Germinal center (tissue), 1 donor: ENCODE measurements around the gene METAP1D.

ENCODE experiments used
- DNase-seq: peaks from one replicate; pipeline ENCODE4 v3.0.0; 2012; ENCODE audit warnings: mixed read lengths, low spot score

Gene METAP1D

GRCh38 chr2:172080641-172081220 is 81.0 kb downstream of the METAP1D start:
- no peak for DNase-seq

GRCh38 chr2:172081221-172082022 is 81.7 kb downstream of the METAP1D start:
- peak; percentile 8 for DNase-seq

- no peak for DNase-seq
Observed at GRCh38 chr2:172082105-172082943, 82.6 kb downstream of the METAP1D start.

- no peak for DNase-seq
Observed at GRCh38 chr2:172082944-172083627, 83.3 kb downstream of the METAP1D start.

GRCh38 chr2:172083628-172084394 is 84.1 kb downstream of the METAP1D start:
- no peak for DNase-seq

- no peak for DNase-seq
Observed at GRCh38 chr2:172084395-172084644, 84.6 kb downstream of the METAP1D start.

DNA sequence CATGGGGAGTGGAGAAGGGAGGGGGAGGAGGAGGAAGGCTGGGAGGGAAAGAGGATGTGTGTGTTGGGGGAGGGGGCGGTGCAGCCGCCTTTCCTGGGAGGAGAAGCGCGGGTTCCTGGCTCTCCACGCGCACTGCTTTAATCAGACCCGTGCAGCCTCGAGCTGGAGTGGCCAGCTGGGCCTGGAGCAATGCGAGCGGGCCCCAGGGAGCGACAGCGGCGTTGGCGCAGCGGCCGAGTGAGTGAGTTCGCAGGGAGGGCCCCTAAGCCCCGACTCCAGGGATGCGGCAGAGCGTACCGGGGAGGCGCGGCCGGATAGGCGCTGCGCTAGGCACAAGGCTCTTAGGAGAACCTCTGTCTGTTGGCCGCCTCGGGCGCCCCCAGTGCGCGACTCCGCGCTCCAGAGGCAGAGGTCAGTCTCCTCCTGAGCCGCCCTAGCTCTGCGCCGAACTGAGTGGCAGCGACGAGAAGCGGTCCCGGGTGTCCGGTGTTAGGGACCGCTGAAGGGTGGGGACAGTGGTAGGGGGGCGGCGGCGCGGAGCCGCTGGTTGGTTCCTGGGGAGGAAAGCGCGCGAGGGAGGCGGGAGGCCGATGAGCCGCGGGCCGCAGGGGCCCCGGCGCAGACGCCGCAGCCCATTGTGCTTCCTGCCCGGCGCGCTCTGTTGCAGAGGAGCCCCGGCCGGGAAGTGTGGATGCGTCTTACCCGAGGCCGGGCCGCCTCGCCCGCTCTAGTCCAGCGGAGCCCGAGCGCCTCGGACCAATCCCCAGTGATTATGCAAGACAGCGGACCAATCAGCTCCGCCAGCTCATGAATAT is 85.1 kb downstream of the METAP1D start:
- peak; percentile 87 for DNase-seq

DNA sequence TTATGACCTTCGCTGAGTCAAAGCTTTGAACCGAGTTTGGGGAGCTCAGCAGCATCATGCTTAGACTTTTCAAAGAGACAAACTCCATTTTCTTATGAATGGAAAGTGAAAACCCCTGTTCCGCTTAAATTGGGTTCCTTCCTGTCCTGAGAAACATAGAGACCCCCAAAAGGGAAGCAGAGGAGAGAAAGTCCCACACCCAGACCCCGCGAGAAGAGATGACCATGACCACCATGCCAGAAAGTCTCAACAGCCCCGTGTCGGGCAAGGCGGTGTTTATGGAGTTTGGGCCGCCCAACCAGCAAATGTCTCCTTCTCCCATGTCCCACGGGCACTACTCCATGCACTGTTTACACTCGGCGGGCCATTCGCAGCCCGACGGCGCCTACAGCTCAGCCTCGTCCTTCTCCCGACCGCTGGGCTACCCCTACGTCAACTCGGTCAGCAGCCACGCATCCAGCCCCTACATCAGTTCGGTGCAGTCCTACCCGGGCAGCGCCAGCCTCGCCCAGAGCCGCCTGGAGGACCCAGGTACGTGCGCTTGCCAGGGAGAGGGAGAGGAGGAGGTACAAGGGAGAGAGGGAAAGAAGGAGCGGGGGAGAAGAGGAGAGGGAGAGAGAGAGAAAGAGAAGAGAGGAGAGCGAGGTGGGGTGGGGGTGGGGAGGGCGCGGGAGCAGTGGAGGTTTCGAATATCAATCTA is 85.9 kb downstream of the METAP1D start, which contains the start of gene DLX1:
DLX1 (plus strand) TSS at position 48 of the 700 bp plus-strand sequence; CDS start at position 219, 171 bp downstream.
- DNase-seq, result no peak

- DNase-seq, result no peak
Observed at GRCh38 chr2:172086241-172087206, 86.8 kb downstream of the METAP1D start.

- no peak for DNase-seq
Observed at GRCh38 chr2:172087207-172087779, 87.5 kb downstream of the METAP1D start.

GRCh38 chr2:172087780-172088244 is 88.1 kb downstream of the METAP1D start:
- no peak for DNase-seq

- DNase-seq, result no peak
Observed at GRCh38 chr2:172088245-172089004, 88.7 kb downstream of the METAP1D start.

- DNase-seq, result no peak
Observed at GRCh38 chr2:172089005-172089504, 89.3 kb downstream of the METAP1D start.

- no peak for DNase-seq
Observed at GRCh38 chr2:172089633-172090032, 89.9 kb downstream of the METAP1D start.

DNA sequence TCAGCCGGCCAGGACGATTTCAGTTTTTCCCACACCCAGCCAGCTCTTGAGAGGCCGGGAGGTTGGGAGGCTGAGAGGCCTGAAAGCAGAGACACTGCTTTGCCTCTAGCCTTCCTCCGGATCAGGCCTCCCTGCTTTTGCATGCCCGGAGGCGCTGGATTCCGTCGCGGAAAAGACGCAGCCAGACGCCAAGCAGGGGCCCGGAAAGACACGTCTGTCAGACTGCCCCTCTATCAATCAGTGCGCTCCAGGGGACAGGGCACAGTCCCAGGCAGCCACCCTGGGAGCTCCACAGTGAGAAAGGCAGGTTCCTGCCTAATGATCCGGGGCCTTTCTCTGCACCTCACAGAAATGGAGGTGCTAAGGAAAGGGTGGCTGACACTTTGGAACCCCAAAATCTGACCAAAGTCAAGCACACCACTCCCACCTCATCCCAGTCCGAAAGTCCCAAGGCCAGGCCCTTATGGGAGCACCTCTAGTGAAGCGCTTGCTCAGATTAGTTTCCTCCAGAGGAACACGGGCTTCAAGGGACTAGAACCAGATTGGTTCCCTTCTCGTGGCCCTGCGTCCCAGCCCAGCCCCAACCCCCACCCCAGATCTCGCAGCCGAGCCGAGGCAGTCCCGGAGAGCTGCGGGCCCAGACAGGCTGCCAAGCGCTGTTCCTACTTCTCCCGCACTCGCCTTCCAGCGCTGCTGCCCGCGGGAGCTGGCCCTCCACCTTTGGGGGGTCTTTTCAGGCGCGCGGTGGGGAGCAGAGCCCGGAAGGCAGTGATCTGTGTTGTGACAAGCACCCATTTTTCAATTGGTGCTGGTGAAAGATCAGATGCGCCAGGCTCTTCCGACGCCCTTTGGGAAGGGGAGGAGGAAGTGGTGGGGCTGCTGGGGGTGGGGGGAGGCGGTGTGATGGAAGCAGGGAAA is 90.5 kb downstream of the METAP1D start:
- no peak for DNase-seq

GRCh38 chr2:172091000-172091641 is 91.4 kb downstream of the METAP1D start:
- DNase-seq, result no peak
